Hematopoietic multipotent progenitor cell treated with erythropoietin and hydrocortisone succinate and interleukin-3 and kit ligand, for 8 days (in vitro differentiated cells): ENCODE data around the gene PARP12.

Source experiments
- DNase-seq: peaks from one replicate; pipeline ENCODE4 v3.0.0-alpha.2; 2015

The PARP12 gene

GRCh38 chr7:139990142-139990535, 72.6 kb downstream of the PARP12 start:
- DNase-seq: no peak

- DNase-seq: no peak
Observed at GRCh38 chr7:139989366-139990141, 73.2 kb downstream of the PARP12 start.

GRCh38 chr7:139987691-139988516, 74.8 kb downstream of the PARP12 start:
- no peak for DNase-seq

- no peak for DNase-seq
Observed at GRCh38 chr7:139985811-139986210, 76.9 kb downstream of the PARP12 start.

GRCh38 chr7:139984642-139985539, 77.9 kb downstream of the PARP12 start:
- DNase-seq: no peak

GRCh38 chr7:139982927-139983920, 79.5 kb downstream of the PARP12 start:
- no peak for DNase-seq

GRCh38 chr7:139981511-139981895, 81.2 kb downstream of the PARP12 start:
- no peak for DNase-seq

GRCh38 chr7:139976838-139977656, 85.7 kb downstream of the PARP12 start:
- no peak for DNase-seq

GRCh38 chr7:139976055-139976837, 86.5 kb downstream of the PARP12 start:
- DNase-seq: no peak

- DNase-seq: no peak
Observed at GRCh38 chr7:139974179-139974811, 88.5 kb downstream of the PARP12 start.
